Caki2 (cell line): ENCODE measurements around the gene MATK. TPM values are rescaled to one million over a fixed set of nuclear protein-coding genes. Genes with fewer than 3 reads are reported as not detected.

Experiments
- DNase-seq: peaks from one replicate; pipeline ENCODE4 v3.0.0-alpha.2; 2015; ENCODE audit warnings: low read depth
- in situ Hi-C: cut with HindIII; loops from 2 replicates; pipeline ENCODE4 v1.10.0; 2016; ENCODE audit warnings: low sequenced_read_pairs, low pct_unique_long_range_greater_than_20kb, mixed read lengths
- total RNA-seq: library from RNA; depleted of rRNA; stranded (reverse); fragments of >200 nt; shearing (Covaris generic); gene quantifications from 2 replicates; pipeline ENCODE4 v1.2.3, GENCODE V29; 2014; ENCODE audit warnings: low replicate concordance; rRNA removed

Gene MATK
- total RNA-seq, 1 experiment from 2014 or later: not detected

- DNase-seq: no peak
- in situ Hi-C loops: no loop called here
Measured at GRCh38 chr19:3736106-3736724, 50.0 kb downstream of the MATK start.

- in situ Hi-C loops: no loop called here
Measured at GRCh38 chr19:3734310-3734600, 51.9 kb downstream of the MATK start.

DNA sequence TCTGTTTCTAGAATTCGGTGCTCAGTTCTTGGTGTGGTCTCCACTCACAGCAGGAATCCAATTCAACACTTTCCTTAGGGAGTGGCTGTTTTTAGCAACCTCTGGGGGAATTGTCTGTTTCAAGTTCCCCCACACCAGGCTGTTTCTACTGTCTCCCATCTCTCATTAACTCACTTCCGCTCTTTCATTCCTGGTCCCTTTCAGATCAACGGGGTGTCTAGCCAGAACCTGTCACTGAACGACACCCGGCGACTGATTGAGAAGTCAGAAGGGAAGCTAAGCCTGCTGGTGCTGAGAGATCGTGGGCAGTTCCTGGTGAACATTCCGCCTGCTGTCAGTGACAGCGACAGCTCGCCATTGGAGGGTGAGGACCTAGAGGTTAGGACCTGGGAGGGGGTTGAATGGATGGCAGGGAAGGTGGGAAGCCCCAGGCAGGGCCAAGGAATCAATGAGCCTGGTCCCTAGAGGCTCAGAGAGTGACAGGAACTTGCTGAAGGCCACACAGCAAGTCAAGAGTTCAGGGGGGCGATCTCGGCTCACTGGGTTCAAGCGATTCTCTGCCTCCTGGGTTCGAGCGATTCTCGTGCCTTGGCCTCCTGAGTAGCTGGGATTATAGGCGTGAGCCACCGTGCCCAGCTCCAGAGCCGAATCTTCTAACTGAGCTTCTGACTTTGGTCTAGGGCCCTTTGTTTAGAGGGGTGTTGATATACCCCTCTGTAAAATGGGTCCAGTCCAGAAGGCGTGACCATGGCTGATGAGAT lies 52.5 kb downstream of the MATK start:
- in situ Hi-C loops: no loop called here
- DNase-seq: no peak

More at GRCh38 chr19:3734310-3734600, 51.9 kb downstream of the MATK start:
- no peak for DNase-seq

GRCh38 chr19:3732108-3732507 lies 54.1 kb downstream of the MATK start:
- in situ Hi-C loops: no loop called here
- DNase-seq: no peak

DNA sequence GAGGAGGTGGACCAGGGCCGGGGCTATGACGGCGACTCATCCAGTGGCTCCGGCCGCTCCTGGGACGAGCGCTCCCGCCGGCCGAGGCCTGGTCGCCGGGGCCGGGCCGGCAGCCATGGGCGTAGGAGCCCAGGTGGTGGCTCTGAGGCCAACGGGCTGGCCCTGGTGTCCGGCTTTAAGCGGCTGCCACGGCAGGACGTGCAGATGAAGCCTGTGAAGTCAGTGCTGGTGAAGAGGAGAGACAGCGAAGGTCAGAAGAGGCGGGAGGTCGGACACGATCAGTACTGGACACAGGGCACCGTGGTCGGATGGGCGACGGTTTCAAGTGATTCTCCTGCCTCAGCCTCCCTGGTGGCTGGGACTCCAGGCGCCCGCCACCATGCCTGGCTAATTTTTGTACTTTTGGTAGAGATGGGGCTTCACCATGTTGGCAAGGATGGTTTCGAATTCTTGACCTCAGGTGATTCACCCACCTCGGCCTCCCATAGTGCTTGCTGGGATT lies 55.7 kb downstream of the MATK start:
- in situ Hi-C loops: no loop called here
- DNase-seq: no peak

Other genes starting within 250 kb of the MATK start
- not detected in 2 replicates for gene TEKTIP1, start 247.2 kb downstream of the MATK start, total RNA-seq
- gene MFSD12, start 228.8 kb downstream of the MATK start, total RNA-seq: 98.9 and 131 TPM in 2 replicates
- 142 and 164 TPM in 2 replicates for gene HMG20B, start 213.4 kb downstream of the MATK start, total RNA-seq
- not detected in 2 replicates for gene GIPC3, start 200.9 kb downstream of the MATK start, total RNA-seq
- gene TBXA2R, start 179.5 kb downstream of the MATK start, total RNA-seq: 0.98 TPM in 1 of 2 replicates, not detected in the other
- gene CACTIN, start 159.6 kb downstream of the MATK start, total RNA-seq: 19.8 and 29.5 TPM in 2 replicates
- 2.3 and 6.4 TPM in 2 replicates for gene PIP5K1C, start 85.9 kb downstream of the MATK start, total RNA-seq
- 2.7 and 5.0 TPM in 2 replicates for gene TJP3, start 78.0 kb downstream of the MATK start, total RNA-seq
- gene APBA3, start 24.7 kb downstream of the MATK start, total RNA-seq: 26.1 and 29.0 TPM in 2 replicates
- 15.6 and 26.7 TPM in 2 replicates for gene MRPL54, start 23.7 kb downstream of the MATK start, total RNA-seq
- not detected in 2 replicates for gene RAX2, start 14.2 kb downstream of the MATK start, total RNA-seq
- gene ZFR2, start 82.7 kb upstream of the MATK start, total RNA-seq: not detected in 2 replicates
- gene ATCAY, start 94.3 kb upstream of the MATK start, total RNA-seq: not detected in 2 replicates
- gene NMRK2, start 146.7 kb upstream of the MATK start, total RNA-seq: not detected in 2 replicates
- gene DAPK3, start 184.7 kb upstream of the MATK start, total RNA-seq: 77.2 and 105 TPM in 2 replicates
- 2,780 and 2,952 TPM in 2 replicates for gene EEF2, start 199.1 kb upstream of the MATK start, total RNA-seq
- 18.2 and 18.4 TPM in 2 replicates for gene PIAS4, start 221.4 kb upstream of the MATK start, total RNA-seq